Fibroblast of villous mesenchyme (primary cell): ENCODE results near the gene TATDN3. TPM values are rescaled to one million over a fixed set of nuclear protein-coding genes. Genes with fewer than 3 reads are reported as not detected.
"Not testable (repeated sequence)": the region's sequence is repeated elsewhere in the genome, so short reads cannot be mapped to it uniquely, and the experiment has no call there.

Experiments
- DNase-seq: peaks from one replicate; pipeline ENCODE4 v3.0.0-alpha.2; 2010; ENCODE audit warnings: low read depth
- H3K4me3 ChIP-seq: 2 replicates; pipeline ENCODE4 v1.5.1; 2011; ENCODE audit warnings: low read depth, mild to moderate bottlenecking, low read length
- total RNA-seq: library from RNA; depleted of rRNA; stranded (reverse); fragments of >200 nt; gene quantifications from 2 replicates; pipeline ENCODE4 v1.2.3, GENCODE V29; 2012
- TF ChIP-seq, protein P1 (sequence below): IDR thresholded peaks from 2 replicates; pipeline ENCODE4 v1.5.1; 2012; ENCODE audit warnings: low read depth, mild to moderate bottlenecking, low read length; ENCODE audit not compliant: insufficient read depth

Gene TATDN3
- total RNA-seq, 1 donor: 15.5 TPM

DNA sequence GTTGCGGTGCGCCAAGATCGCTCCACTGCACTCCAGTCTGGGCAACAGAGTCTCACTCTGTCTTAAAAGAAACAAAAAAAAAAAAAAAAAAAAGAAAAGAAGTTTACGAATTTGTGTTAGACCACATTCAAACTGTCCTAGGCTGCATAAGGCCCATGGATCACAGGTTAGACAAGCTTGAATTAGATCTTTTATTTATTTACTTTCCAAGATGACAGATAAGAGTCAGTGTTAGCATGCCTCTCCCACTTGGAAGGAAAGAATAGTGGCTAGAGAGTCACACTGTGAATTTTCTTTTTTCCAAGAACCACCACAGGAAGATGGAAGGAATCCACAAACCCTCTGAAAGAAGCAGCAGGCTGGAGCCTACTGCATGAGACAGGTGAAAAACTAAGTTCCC lies 29.5 kb upstream of the TATDN3 start:
- H3K4me3 ChIP-seq: no peak overlapping the region
- TF ChIP-seq, protein P1, sequence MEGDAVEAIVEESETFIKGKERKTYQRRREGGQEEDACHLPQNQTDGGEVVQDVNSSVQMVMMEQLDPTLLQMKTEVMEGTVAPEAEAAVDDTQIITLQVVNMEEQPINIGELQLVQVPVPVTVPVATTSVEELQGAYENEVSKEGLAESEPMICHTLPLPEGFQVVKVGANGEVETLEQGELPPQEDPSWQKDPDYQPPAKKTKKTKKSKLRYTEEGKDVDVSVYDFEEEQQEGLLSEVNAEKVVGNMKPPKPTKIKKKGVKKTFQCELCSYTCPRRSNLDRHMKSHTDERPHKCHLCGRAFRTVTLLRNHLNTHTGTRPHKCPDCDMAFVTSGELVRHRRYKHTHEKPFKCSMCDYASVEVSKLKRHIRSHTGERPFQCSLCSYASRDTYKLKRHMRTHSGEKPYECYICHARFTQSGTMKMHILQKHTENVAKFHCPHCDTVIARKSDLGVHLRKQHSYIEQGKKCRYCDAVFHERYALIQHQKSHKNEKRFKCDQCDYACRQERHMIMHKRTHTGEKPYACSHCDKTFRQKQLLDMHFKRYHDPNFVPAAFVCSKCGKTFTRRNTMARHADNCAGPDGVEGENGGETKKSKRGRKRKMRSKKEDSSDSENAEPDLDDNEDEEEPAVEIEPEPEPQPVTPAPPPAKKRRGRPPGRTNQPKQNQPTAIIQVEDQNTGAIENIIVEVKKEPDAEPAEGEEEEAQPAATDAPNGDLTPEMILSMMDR: no peak
- no peak for DNase-seq

DNA sequence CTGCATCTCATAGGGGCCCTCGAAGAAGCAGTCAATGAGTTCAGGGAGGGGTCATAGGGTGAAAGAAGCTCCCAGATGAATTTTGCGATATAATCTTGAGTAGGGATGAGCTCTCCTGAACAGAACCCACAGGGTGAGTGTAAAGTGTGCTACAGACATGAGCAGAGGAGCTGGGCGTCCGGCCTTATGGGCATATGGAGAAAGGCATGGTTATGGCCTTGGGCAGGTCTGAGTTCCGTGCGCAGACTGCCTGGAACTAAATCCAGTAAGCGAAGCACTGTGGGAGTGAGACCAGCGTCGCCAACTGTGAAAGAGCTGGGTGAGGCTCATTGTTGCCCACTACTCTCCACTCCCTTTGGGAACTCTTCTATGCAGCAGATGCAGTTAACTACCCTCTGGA lies 28.9 kb upstream of the TATDN3 start:
- no peak overlapping the region for H3K4me3 ChIP-seq
- no peak for DNase-seq
- TF ChIP-seq, protein P1: no peak

GRCh38 chr1:212764718-212765281 lies 26.9 kb upstream of the TATDN3 start:
- not testable (repeated sequence) for H3K4me3 ChIP-seq, DNase-seq

- not testable (repeated sequence) for DNase-seq, H3K4me3 ChIP-seq
Measured at GRCh38 chr1:212766825-212767224, 24.9 kb upstream of the TATDN3 start.

DNA sequence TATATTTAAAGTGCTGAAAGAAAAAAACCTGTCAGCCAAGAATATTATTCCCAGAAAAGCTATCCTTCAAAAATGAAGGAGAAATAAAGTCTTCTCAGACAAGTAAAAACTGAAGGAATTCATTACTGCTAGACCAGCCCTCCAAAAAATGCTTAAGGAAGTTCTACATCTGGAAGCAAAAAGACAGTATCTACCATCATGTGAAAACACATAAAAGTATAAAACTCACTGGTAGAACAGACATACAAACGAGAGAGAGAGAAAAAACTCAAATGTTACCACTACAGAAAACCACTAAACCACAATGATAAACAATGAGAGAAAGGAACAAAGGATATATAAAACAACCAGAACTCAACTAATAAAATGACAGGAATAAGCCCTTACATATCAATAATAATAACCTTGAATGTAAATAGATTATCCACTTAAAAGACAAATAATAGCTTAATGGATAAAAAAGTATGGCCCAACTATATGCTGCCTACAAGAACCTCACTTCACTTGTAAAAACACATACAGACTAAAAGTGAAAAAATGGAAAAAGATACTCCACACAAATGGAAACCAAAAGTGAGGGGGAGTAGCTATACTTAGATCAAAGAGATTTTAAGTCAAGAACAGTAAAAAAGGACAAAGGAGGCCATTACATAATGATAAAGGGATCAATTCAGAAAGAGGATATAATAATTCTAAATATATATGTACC lies 22.1 kb upstream of the TATDN3 start:
- DNase-seq: no peak
- TF ChIP-seq, protein P1: no peak
- H3K4me3 ChIP-seq: no peak overlapping the region

DNA sequence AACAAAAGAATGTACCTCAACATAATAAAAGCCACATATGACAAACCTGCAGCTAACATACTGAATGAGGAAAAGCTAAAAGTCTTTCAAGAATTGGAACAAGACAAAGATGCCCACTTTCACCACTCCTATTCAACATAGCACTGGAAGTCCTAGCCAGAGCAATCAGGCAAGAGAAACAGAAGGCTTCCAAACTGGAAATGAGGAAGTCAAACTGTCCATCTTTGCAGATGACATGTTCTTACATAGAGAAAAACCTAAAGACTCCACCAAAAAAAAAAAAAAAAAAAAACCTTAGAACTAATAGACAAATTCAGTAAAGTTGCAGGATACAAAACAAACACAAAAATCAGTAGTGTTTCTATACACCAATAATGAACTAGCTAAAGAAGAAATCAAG lies 20.4 kb upstream of the TATDN3 start:
- DNase-seq: no peak
- TF ChIP-seq, protein P1: no peak
- no peak overlapping the region for H3K4me3 ChIP-seq

DNA sequence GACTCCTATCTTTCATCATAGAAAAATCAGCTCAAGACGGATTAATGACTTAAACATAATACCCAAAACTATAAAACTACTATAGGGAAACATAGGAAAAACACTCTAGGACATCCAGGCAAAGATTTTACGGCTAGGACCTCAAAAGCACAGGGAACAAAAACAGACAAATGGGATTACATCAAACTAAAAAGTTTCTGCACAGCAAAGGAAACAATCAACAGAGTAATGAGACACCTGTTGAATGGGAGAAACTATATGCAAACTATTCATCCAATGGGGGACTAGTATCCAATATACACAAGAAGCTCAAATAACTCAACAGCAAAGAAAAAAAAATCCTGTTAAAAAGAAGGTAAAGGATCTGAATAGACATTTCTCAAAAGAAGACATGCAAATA lies 18.7 kb upstream of the TATDN3 start:
- TF ChIP-seq, protein P1: no peak
- DNase-seq: no peak
- no peak overlapping the region for H3K4me3 ChIP-seq

DNA sequence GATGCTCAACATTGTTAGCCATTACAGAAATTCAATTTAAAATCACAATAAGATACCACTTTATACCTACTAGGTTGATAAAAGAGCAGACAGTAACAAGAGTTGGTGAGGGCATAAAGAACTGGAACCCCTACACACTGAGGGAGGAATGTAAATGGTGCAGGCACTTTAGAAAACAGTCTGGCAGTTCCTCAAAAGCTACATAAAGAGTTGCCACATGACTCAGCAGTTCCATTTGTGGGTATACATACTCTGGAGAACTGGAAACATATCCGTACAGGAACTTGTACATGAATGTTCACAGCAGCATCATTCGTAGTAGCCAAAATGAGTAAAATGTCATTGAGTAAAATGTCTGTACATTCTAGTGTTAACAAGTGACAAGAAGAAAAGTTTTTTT lies 17.1 kb upstream of the TATDN3 start:
- H3K4me3 ChIP-seq: no peak overlapping the region
- peak; percentile 20 for DNase-seq
- TF ChIP-seq, protein P1: no peak
